GM21619 (cell line): Measurements from ENCODE around the gene RERE.
"Not testable (repeated sequence)": the region's sequence is repeated elsewhere in the genome, so short reads cannot be mapped to it uniquely, and the experiment has no call there.

Experiments used
- ATAC-seq: cut with Tn5 transposase; IDR thresholded peaks from one replicate; pipeline ENCODE4 v1.9.1; 2021; ENCODE audit not compliant: unreplicated experiment

RERE gene

GRCh38 chr1:8844501-8845006, 27.1 kb upstream of the RERE start:
- no peak for ATAC-seq

GRCh38 chr1:8841395-8841794, 24.0 kb upstream of the RERE start:
- ATAC-seq, result no peak

GRCh38 chr1:8839990-8840389, 22.6 kb upstream of the RERE start:
- no peak for ATAC-seq

- ATAC-seq, result no peak
Measured at GRCh38 chr1:8835941-8836643, 18.7 kb upstream of the RERE start.

- no peak for ATAC-seq
Measured at GRCh38 chr1:8831340-8831739, 13.9 kb upstream of the RERE start.

- not testable (repeated sequence) for ATAC-seq
Measured at GRCh38 chr1:8830732-8831131, 13.3 kb upstream of the RERE start.

GRCh38 chr1:8825985-8826481, 8.6 kb upstream of the RERE start:
- ATAC-seq, result no peak

GRCh38 chr1:8823295-8823664, 5.8 kb upstream of the RERE start:
- ATAC-seq, result no peak

GRCh38 chr1:8822373-8823294, 5.2 kb upstream of the RERE start:
- no peak for ATAC-seq

GRCh38 chr1:8821084-8821483, 3.6 kb upstream of the RERE start:
- no peak for ATAC-seq

- ATAC-seq, result not testable (repeated sequence)
Measured at GRCh38 chr1:8818789-8819188, 1.3 kb upstream of the RERE start.

GRCh38 chr1:8818325-8818775, 910 bp upstream of the RERE start:
- ATAC-seq, result no peak

GRCh38 chr1:8816831-8817411, 519 bp downstream of the RERE start:
- peak; percentile 24 for ATAC-seq

GRCh38 chr1:8816264-8816663, 1.2 kb downstream of the RERE start:
- ATAC-seq, result no peak

GRCh38 chr1:8815582-8816151, 1.8 kb downstream of the RERE start:
- ATAC-seq, result no peak

GRCh38 chr1:8814865-8815264, 2.6 kb downstream of the RERE start:
- ATAC-seq, result no peak

- ATAC-seq, result no peak
Measured at GRCh38 chr1:8813991-8814390, 3.4 kb downstream of the RERE start.

- ATAC-seq, result no peak
Measured at GRCh38 chr1:8813016-8813763, 4.2 kb downstream of the RERE start.

GRCh38 chr1:8812081-8812480, 5.4 kb downstream of the RERE start:
- no peak for ATAC-seq

- no peak for ATAC-seq
Measured at GRCh38 chr1:8810987-8811386, 6.5 kb downstream of the RERE start.
